SIG-M5 (cell line): Measurements from ENCODE around the gene SCPEP1.

ENCODE experiments used
- DNase-seq: peaks from one replicate; lab custom pipeline; 2025; lab: John Stamatoyannopoulos, UW

SCPEP1 gene

DNA sequence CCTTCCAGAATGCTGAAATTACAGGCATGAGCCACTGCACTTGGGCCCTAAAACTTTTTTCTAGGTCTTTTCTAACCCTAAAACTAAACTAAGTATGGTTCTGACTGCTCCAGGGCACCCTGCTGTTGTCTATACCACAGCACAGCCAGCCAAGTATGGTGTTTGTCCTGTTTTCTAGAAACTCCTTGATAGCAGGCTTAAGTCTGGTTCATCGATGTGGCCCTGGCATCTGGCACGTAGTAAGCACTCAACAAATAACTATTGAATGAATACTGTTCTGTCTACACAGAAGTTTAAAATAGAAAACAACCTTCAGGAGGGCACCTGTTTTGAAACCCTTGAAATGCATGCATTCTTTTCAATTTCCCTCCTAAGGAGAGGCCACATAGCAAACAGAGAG, 62.6 kb downstream of the SCPEP1 start:
- DNase-seq: no peak

DNA sequence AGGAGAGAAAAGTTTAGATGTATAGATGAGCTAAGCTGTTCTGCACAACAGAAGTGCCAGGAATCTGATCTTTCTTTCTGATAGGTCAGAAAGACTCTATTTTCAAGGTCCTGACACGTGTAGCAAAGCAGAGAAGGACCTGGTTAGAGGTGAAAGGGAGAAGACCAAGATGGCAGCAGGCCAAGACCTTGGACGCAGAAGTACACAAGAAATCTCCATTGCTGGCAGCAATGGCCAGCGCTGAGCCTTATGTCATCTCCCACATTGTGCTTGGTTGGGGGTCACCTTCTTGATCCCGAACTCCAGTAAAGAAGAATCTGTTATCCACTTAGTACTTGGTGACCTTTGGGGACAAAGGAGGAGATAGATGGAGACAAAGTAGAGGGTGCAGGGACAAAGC, 65.3 kb downstream of the SCPEP1 start:
- no peak for DNase-seq

DNA sequence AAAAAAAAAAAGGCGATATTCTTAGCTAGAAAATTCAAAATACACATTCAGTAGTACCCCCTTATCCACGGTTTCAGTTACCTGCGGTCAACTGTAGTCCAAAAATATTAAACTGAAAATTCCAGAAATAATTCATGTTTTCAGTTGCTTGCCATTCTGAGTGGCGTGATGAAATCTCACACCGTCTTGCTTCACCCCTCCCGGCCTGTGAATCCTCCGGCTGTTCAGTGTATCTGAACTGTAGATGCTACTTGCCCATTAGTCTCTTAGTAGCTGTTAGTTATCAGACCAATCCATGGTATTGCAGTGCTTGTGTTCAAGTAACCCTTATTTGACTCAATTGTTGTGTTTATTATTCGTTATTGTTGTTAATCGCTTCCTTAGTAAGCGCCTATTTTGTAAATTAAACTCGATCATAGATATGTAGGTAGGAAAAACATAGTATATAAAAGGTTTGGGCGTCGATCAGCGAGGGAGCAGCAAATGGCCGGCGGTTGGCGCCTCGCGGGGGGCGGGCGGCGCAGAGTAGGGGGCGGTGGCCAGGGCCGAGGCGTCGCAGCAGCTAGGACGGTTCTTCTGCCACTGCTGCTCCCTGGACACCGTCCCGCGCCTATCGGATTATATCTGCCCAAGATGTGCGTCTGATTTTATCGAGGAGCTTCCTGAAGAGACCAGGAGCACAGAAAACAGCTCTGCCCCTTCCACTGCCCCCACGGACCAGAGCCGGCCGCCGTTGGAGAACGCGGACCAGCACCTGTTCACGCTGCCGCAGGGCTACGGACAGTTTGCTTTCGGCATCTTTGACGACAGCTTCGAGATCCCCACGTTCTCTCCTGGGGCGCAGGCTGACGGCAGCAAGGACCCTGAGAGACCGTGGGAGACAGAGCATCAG, 67.3 kb downstream of the SCPEP1 start:
- no peak for DNase-seq

DNA sequence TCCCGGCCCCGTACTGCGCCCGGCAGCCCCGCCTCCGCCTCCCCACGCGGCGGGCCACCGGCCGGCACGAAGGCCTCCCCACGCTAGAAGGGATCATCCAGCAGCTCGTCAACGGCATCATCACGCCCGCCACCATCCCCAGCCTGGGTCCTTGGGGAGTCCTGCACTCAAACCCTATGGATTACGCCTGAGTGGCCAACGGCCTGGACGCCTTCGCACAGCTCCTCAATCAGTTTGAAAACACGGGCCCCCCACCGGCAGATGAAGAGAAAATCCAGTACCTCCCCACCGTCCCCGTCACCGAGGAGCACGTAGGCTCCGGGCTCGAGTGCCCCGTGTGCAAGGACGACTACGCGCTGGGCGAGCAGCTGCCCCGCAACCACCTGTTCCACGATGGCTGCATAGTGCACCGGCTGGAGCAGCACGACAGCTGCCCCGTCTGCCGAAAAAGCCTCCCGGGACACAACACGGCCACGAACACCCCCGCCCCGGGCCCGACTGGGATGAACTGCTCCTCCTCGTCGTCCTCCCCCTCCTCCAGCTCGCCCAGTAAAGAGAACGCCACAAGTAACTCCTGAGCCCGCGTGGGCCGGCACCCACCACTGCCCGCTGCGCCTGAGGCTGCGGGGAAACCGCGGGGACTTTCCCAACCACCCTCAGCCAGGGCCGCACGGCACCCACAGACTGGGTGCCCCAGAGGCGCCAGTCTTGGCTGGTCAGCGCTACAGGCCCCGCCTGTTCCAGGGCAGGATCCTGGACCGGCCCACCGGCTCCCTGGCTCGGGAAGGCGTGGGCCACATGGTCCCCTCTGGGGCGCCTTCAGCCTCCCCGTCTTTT, 68.2 kb downstream of the SCPEP1 start:
- DNase-seq: no peak

DNA sequence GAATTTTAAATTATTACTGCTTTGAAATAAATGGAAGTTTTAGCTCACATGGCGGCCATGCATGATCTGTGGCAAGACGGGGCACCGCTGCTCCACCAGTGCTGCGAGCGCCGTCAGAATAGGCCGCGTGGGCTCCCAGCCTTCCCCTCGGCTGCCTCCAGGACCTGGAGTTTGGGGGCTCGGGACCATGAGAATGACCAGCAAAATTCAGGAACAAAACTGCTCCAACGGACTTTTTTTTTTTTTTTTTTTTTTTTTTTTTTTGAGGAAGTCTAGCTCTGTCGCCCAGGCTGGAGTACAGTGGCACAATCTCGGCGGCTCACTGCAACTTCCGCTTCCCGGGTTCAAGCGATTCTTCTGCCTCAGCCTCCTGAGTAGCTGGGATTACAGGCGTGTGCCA, 68.8 kb downstream of the SCPEP1 start:
- no peak for DNase-seq

DNA sequence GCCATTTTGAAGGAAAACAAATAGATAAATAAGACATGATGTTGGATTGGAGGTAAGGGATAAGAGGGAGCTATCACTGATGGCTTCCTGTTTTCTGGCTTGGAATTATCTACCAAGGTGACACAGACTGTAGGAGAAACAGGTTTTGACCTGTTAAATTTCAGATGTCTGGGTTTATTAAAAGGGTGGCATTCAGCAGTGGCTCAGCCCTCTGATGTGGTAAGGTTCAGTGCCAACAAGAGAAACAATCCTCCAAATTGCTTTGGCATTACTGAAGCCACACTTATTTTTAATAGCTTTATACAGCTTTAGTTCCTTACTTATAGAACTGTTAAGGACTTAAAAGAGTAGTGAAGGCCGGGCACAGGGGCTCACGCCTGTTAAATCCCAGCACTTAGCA, 70.2 kb downstream of the SCPEP1 start:
- no peak for DNase-seq

DNA sequence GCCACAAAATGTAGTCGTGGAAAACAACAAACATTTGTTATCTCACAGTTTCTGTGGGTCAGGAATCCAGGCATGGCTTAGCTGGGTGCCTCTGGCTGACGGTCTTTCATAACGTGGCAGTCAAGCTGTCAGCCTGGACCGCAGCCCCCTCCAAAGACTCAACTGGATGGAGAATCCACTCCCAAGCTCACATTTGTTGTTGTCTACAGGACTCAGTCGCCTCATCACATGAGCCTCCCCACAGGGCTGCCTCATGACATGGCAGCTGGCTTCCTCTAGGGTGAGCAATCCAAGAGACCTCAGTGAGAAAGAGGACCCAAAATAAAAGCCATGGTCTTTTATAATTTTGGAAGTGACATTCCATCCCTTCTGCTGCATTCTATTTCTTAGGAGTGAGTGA, 72.4 kb downstream of the SCPEP1 start:
- DNase-seq: no peak

DNA sequence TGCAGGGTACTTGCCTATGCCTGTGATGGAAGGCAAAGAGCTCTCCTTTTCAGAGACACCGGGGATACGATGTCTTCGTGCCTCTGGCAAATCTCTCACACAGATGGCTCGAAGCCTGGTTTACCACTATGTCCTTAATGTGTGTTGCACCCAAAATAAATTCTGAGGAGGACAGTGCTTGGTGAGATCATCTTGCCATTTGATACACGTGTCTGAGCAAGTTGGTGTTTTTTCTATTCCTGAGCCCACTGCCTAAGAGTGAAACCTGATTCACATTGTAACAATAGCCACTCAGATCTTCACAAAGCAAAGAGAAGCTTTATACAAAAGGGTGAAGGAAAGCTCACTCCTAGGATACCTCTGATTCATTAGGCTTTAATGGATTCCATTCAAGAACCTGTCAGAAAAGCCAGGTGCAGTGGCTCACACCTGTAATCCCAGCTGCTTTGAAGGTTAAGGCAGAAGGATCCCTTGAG, 74.0 kb downstream of the SCPEP1 start:
- DNase-seq: no peak
